ENCODE measurements around the gene OPA1.

GRCh38 chr3:193746832-193747231 lies 153.8 kb downstream of the OPA1 start:
- TF ChIP-seq POLR2A (IDR thresholded peaks at IDR 0.05) (no peak), CTCF (IDR thresholded peaks at IDR 0.05 in 8 of 11, conservative IDR thresholded peaks at IDR 0.05 in 3 of 11) (no peak), POLR2AphosphoS5 (IDR thresholded peaks at IDR 0.05) (no peak)

Measured in spleen (tissue), 7 donors.